Loucy (cell line): Measurements from ENCODE around the gene NDUFB5.

Experiments used
- H2AFZ ChIP-seq: fragments of 200-600 bp; sonication (generic); 2 replicates; pipeline ENCODE4 v1.6.0; 2016; ENCODE audit warnings: antibody characterized with exemption, mild to moderate bottlenecking, low read length, moderate library complexity
- H3F3A ChIP-seq: fragments of 200-600 bp; 2 replicates; pipeline ENCODE4 v1.6.0; 2016; ENCODE audit warnings: antibody characterized with exemption, low read depth, mild to moderate bottlenecking
- H3K27me3 ChIP-seq: fragments of 200-600 bp; sonication (generic); 2 replicates; pipeline ENCODE4 v1.6.1; 2014; ENCODE audit warnings: low read length, mild to moderate bottlenecking; ENCODE audit not compliant: insufficient read depth, poor library complexity, severe bottlenecking
- H3K36me3 ChIP-seq: fragments of 200-600 bp; sonication (generic); 2 replicates; pipeline ENCODE4 v1.6.1; 2016; ENCODE audit warnings: low read length; ENCODE audit not compliant: insufficient read depth
- H3K4me1 ChIP-seq: fragments of 200-600 bp; sonication (generic); 2 replicates; pipeline ENCODE4 v1.5.1; 2014; ENCODE audit warnings: low read length, mild to moderate bottlenecking; ENCODE audit not compliant: insufficient read depth, poor library complexity, severe bottlenecking
- H3K4me2 ChIP-seq: fragments of 200-600 bp; sonication (generic); 2 replicates; pipeline ENCODE4 v1.6.0; 2014; ENCODE audit warnings: antibody characterized with exemption, low read length, low read depth, mild to moderate bottlenecking; ENCODE audit not compliant: poor library complexity, severe bottlenecking
- H3K4me3 ChIP-seq: fragments of 200-600 bp; sonication (generic); 2 replicates; pipeline ENCODE4 v1.5.1; 2014; ENCODE audit warnings: low read length, mild to moderate bottlenecking, mixed read lengths; ENCODE audit not compliant: poor library complexity, severe bottlenecking
- H3K79me2 ChIP-seq: fragments of 200-600 bp; sonication (generic); 2 replicates; pipeline ENCODE4 v1.6.1; 2014; ENCODE audit warnings: low read length; ENCODE audit not compliant: insufficient read depth
- H3K9ac ChIP-seq: fragments of 200-600 bp; sonication (generic); 2 replicates; pipeline ENCODE4 v1.6.0; 2014; ENCODE audit warnings: mild to moderate bottlenecking, low read depth, low read length, moderate library complexity; ENCODE audit not compliant: poor library complexity, severe bottlenecking
- H3K9me2 ChIP-seq: fragments of 200-600 bp; sonication (generic); replicated peaks from 2 replicates; pipeline ENCODE4 v1.6.1; 2016; ENCODE audit warnings: low read depth, low read length, mixed read lengths
- H3K9me3 ChIP-seq: fragments of 200-600 bp; sonication (generic); 2 replicates; pipeline ENCODE4 v1.6.1; 2014; ENCODE audit warnings: mild to moderate bottlenecking, antibody characterized with exemption, low read length, low read depth; ENCODE audit not compliant: insufficient read depth
- H4K20me1 ChIP-seq: fragments of 200-600 bp; sonication (generic); 2 replicates; pipeline ENCODE4 v1.6.0; 2014; ENCODE audit warnings: antibody characterized with exemption, low read length, mild to moderate bottlenecking; ENCODE audit not compliant: insufficient read depth, poor library complexity, severe bottlenecking
- CTCF ChIP-seq: fragments of 200-600 bp; sonication (generic); conservative IDR thresholded peaks from 2 replicates; pipeline ENCODE4 v1.5.1; 2014; ENCODE audit warnings: mild to moderate bottlenecking, antibody characterized with exemption, low read length
- EZH2phosphoT487 ChIP-seq: fragments of 200-600 bp; IDR thresholded peaks from 2 replicates; pipeline ENCODE4 v1.6.1; 2018; ENCODE audit warnings: antibody characterized with exemption, mild to moderate bottlenecking, moderate library complexity, borderline replicate concordance

The NDUFB5 gene

GRCh38 chr3:179671309-179671708 lies 66.7 kb downstream of the NDUFB5 start:
- H3K36me3 ChIP-seq = no peaks in the 10 kb centered on the region
- H3K4me3 ChIP-seq = no peak overlapping the region
- H3F3A ChIP-seq = no peaks in the 10 kb centered on the region
- no peak overlapping the region for H2AFZ ChIP-seq
- H3K9me2 ChIP-seq = no peaks in the 10 kb centered on the region
- H3K4me2 ChIP-seq = no peak overlapping the region
- H3K9ac ChIP-seq = no peak overlapping the region
- peaks cover 15% of the 10 kb centered on the region for H4K20me1 ChIP-seq
- peaks cover 7% of the 10 kb centered on the region for H3K4me1 ChIP-seq
- peaks cover 96% of the 10 kb centered on the region for H3K79me2 ChIP-seq
- H3K9me3 ChIP-seq = no peaks in the 10 kb centered on the region
- H3K27me3 ChIP-seq = no peaks in the 10 kb centered on the region
- TF ChIP-seq EZH2phosphoT487 = no peak
- no peak for TF ChIP-seq CTCF

GRCh38 chr3:179671747-179672242 lies 67.2 kb downstream of the NDUFB5 start:
- Histone ChIP-seq H3K27me3 (no peaks in the 10 kb centered on the region), H3K9me2 (no peaks in the 10 kb centered on the region), H3K9ac (no peak overlapping the region), H3K4me1 (peaks cover 7% of the 10 kb centered on the region), H3K79me2 (peaks cover 96% of the 10 kb centered on the region), H3K4me2 (no peak overlapping the region), H4K20me1 (peaks cover 10% of the 10 kb centered on the region), H3F3A (no peaks in the 10 kb centered on the region), H3K36me3 (no peaks in the 10 kb centered on the region), H3K4me3 (no peak overlapping the region), H3K9me3 (no peaks in the 10 kb centered on the region), H2AFZ (no peak overlapping the region)
- TF ChIP-seq EZH2phosphoT487 (no peak), CTCF (no peak)

GRCh38 chr3:179672918-179673317 lies 68.3 kb downstream of the NDUFB5 start:
- no peak overlapping the region for H3K4me3 ChIP-seq
- peaks cover 92% of the 10 kb centered on the region for H3K79me2 ChIP-seq
- no peaks in the 10 kb centered on the region for H3K36me3 ChIP-seq
- H3K9me2 ChIP-seq = no peaks in the 10 kb centered on the region
- no peaks in the 10 kb centered on the region for H3K27me3 ChIP-seq
- H4K20me1 ChIP-seq = peaks cover 7% of the 10 kb centered on the region
- H3F3A ChIP-seq = no peaks in the 10 kb centered on the region
- TF ChIP-seq EZH2phosphoT487 (no peak), CTCF (no peak)
- no peaks in the 10 kb centered on the region for H3K9me3 ChIP-seq
- H3K4me2 ChIP-seq = no peak overlapping the region
- no peak overlapping the region for H2AFZ ChIP-seq
- peaks cover 7% of the 10 kb centered on the region for H3K4me1 ChIP-seq
- H3K9ac ChIP-seq = no peak overlapping the region
